Activated T-helper 17 cell treated with anti-CD3 and anti-CD28 coated beads, Interleukin-2, amount 50 U/mL, for 72 hours (primary cell): ENCODE measurements around the gene NRROS. TPM values are rescaled to one million over a fixed set of nuclear protein-coding genes. Genes with fewer than 3 reads are reported as not detected.

Experiments used
- ATAC-seq: fragments of 150-1000 bp; cut with Tn5 transposase; replicated peaks from 2 replicates; pipeline ENCODE4 v1.10.0; 2021; ENCODE audit warnings: mild to moderate bottlenecking, moderate library complexity
- H3K27ac Mint-ChIP-seq: one replicate; pipeline ENCODE4 v1.8.0; 2022; ENCODE audit warnings: mixed read lengths
- H3K27me3 Mint-ChIP-seq: one replicate; pipeline ENCODE4 v1.8.0; 2022; ENCODE audit warnings: mixed read lengths
- H3K36me3 Mint-ChIP-seq: one replicate; pipeline ENCODE4 v1.8.0; 2022; ENCODE audit warnings: low read depth, mild to moderate bottlenecking, mixed read lengths
- H3K4me1 Mint-ChIP-seq: one replicate; pipeline ENCODE4 v1.8.0; 2022; ENCODE audit warnings: mixed read lengths
- H3K4me3 Mint-ChIP-seq: one replicate; pipeline ENCODE4 v1.8.0; 2022; ENCODE audit warnings: mild to moderate bottlenecking, mixed read lengths
- H3K9me3 Mint-ChIP-seq: one replicate; pipeline ENCODE4 v1.8.0; 2022; ENCODE audit warnings: mixed read lengths
- total RNA-seq, 2 donors: library from RNA; stranded (reverse); gene quantifications; one replicate each; pipeline ENCODE4 v1.2.3, GENCODE V29; 2022

NRROS gene
- total RNA-seq, 2 donors from 2014 or later = 26.5 to 42.3 TPM

GRCh38 chr3:196697270-196697669 is 57.8 kb downstream of the NRROS start:
- Mint-ChIP-seq H3K27ac (no peak overlapping the region), H3K4me1 (no peaks in the 10 kb centered on the region), H3K36me3 (peaks cover 12% of the 10 kb centered on the region), H3K4me3 (no peak overlapping the region), H3K27me3 (no peaks in the 10 kb centered on the region), H3K9me3 (no peaks in the 10 kb centered on the region)
- ATAC-seq = no peak

- no peak overlapping the region for H3K27ac Mint-ChIP-seq
- no peak for ATAC-seq
- peaks cover 12% of the 10 kb centered on the region for H3K36me3 Mint-ChIP-seq
- H3K4me1 Mint-ChIP-seq = no peaks in the 10 kb centered on the region
- no peaks in the 10 kb centered on the region for H3K9me3 Mint-ChIP-seq
- no peak overlapping the region for H3K4me3 Mint-ChIP-seq
- no peaks in the 10 kb centered on the region for H3K27me3 Mint-ChIP-seq
Measured at GRCh38 chr3:196699749-196700148, 60.3 kb downstream of the NRROS start.

GRCh38 chr3:196700801-196701200 is 61.3 kb downstream of the NRROS start:
- H3K4me3 Mint-ChIP-seq = no peak overlapping the region
- H3K9me3 Mint-ChIP-seq = no peaks in the 10 kb centered on the region
- no peaks in the 10 kb centered on the region for H3K27me3 Mint-ChIP-seq
- no peak overlapping the region for H3K27ac Mint-ChIP-seq
- no peak for ATAC-seq
- H3K36me3 Mint-ChIP-seq = peaks cover 2% of the 10 kb centered on the region
- no peaks in the 10 kb centered on the region for H3K4me1 Mint-ChIP-seq

- H3K4me1 Mint-ChIP-seq = peaks cover 13% of the 10 kb centered on the region
- no peaks in the 10 kb centered on the region for H3K36me3 Mint-ChIP-seq
- no peak overlapping the region for H3K4me3 Mint-ChIP-seq
- no peak overlapping the region for H3K27ac Mint-ChIP-seq
- H3K27me3 Mint-ChIP-seq = no peaks in the 10 kb centered on the region
- H3K9me3 Mint-ChIP-seq = no peaks in the 10 kb centered on the region
- ATAC-seq = no peak
Measured at GRCh38 chr3:196706327-196706726, 66.8 kb downstream of the NRROS start.

- Mint-ChIP-seq H3K36me3 (no peaks in the 10 kb centered on the region), H3K4me1 (peaks cover 17% of the 10 kb centered on the region), H3K27ac (no peak overlapping the region), H3K27me3 (no peaks in the 10 kb centered on the region), H3K4me3 (no peak overlapping the region), H3K9me3 (no peaks in the 10 kb centered on the region)
- no peak for ATAC-seq
Measured at GRCh38 chr3:196706731-196707130, 67.2 kb downstream of the NRROS start.

GRCh38 chr3:196707566-196707965 is 68.1 kb downstream of the NRROS start:
- Mint-ChIP-seq H3K36me3 (no peaks in the 10 kb centered on the region), H3K9me3 (no peaks in the 10 kb centered on the region), H3K27ac (no peak overlapping the region), H3K27me3 (no peaks in the 10 kb centered on the region), H3K4me1 (peaks cover 17% of the 10 kb centered on the region), H3K4me3 (no peak overlapping the region)
- no peak for ATAC-seq

- no peaks in the 10 kb centered on the region for H3K27me3 Mint-ChIP-seq
- H3K36me3 Mint-ChIP-seq = no peaks in the 10 kb centered on the region
- ATAC-seq = no peak
- peaks cover 17% of the 10 kb centered on the region for H3K4me1 Mint-ChIP-seq
- no peak overlapping the region for H3K4me3 Mint-ChIP-seq
- H3K27ac Mint-ChIP-seq = no peak overlapping the region
- H3K9me3 Mint-ChIP-seq = no peaks in the 10 kb centered on the region
Measured at GRCh38 chr3:196708467-196708866, 69.0 kb downstream of the NRROS start.

Other genes with a start within 250 kb of the NRROS start
- 10 to 100 TPM; 49.1 to 99.2 TPM for gene UBXN7, start 207.3 kb upstream of the NRROS start, total RNA-seq
- 10 to 100 TPM; 16.6 to 24.7 TPM for gene RNF168, start 135.9 kb upstream of the NRROS start, total RNA-seq
- not detected for gene SMCO1, start 124.3 kb upstream of the NRROS start, total RNA-seq
- gene WDR53, start 71.1 kb upstream of the NRROS start, total RNA-seq = 10 to 100 TPM; 11.3 to 18.5 TPM
- gene FBXO45, start 71.0 kb upstream of the NRROS start, total RNA-seq = 10 to 100 TPM; 13.0 to 22.0 TPM
- 1 to 10 TPM; 3.7 to 4.5 TPM for gene CEP19, start 72.6 kb downstream of the NRROS start, total RNA-seq
- gene PIGX, start 72.7 kb downstream of the NRROS start, total RNA-seq = 10 to 100 TPM; 38.6 to 52.8 TPM
- 100 to 1,000 TPM in 1 of 2 donors, 10 to 100 TPM in 1; 94.8 to 108 TPM for gene PAK2, start 100.2 kb downstream of the NRROS start, total RNA-seq
- gene SENP5, start 228.2 kb downstream of the NRROS start, total RNA-seq = 10 to 100 TPM; 29.5 to 37.2 TPM